G401 (cell line): ENCODE measurements around the gene NPBWR2. TPM values are rescaled to one million over a fixed set of nuclear protein-coding genes. Genes with fewer than 3 reads are reported as not detected.
A peak's percentile ranks its signal among the peaks of the same experiment; 100 is the strongest.
"Not testable (repeated sequence)": the region's sequence is repeated elsewhere in the genome, so short reads cannot be mapped to it uniquely, and the experiment has no call there.

Source experiments
- DNase-seq: peaks from one replicate; pipeline ENCODE4 v3.0.0-alpha.2; 2015; ENCODE audit warnings: low spot score
- in situ Hi-C: cut with HindIII; loops from 2 replicates; pipeline ENCODE4 v1.10.0; 2016; ENCODE audit warnings: low sequenced_read_pairs, mixed read lengths
- total RNA-seq: library from RNA; depleted of rRNA; stranded (reverse); fragments of >200 nt; shearing (Covaris generic); gene quantifications from 2 replicates; pipeline ENCODE4 v1.2.3, GENCODE V29; 2014

NPBWR2 gene
- total RNA-seq, 1 experiment from 2014 or later = not detected

GRCh38 chr20:64095455-64095854 is 11.9 kb downstream of the NPBWR2 start:
- no peak for DNase-seq
- in situ Hi-C loops = no loop called here

GRCh38 chr20:64093013-64093503 is 14.3 kb downstream of the NPBWR2 start:
- DNase-seq = peak; percentile 35
- in situ Hi-C loops = no loop called here

DNA sequence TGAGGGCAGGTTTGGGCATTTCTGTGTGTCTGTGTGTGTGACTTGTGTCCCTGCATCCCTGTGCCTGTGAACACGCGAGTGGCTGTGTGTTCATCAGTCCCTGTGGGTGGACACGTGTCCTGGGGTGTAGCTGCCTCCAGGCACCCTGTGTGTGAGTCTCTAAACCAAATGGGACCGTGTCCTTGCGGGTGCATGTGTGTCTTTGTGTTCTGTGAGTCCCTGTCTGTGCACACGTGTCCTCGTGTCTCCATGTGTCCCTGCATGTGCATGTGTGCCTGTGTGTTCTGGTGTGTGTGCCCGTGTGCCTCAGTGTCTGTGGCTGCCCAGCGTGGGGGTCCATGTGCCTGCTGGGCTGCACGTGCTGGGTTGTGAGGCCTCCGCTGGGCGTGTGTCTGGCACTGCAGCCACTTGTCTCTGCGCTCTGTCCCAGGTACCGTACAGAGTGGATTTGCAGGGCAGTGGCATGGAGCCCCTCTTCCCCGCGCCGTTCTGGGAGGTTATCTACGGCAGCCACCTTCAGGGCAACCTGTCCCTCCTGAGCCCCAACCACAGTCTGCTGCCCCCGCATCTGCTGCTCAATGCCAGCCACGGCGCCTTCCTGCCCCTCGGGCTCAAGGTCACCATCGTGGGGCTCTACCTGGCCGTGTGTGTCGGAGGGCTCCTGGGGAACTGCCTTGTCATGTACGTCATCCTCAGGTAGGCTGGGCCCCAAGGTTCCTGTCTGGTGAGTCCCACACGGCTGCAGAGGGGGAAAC is 14.9 kb downstream of the NPBWR2 start:
- DNase-seq = no peak
- in situ Hi-C loops = no loop called here

DNA sequence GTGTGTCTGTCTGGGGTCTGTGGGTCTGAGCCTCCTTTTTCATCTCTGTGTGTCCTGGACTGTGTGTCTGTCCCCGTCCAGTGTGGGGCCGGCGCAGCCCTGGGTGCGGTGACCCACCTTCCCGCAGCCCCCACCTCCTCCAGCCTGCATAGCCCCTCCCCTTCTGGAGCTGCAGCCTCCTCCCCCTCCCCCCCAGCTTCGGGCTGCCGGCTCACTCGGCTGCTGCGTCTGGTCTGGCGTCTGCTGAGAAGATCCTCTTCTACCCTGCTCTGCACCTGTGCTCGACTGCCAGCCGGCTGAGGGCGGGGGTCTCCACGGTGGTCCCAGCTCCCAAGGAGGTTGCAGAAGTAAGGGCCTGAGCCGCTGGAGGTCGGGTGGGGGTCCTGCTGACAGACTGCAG is 15.6 kb downstream of the NPBWR2 start:
- DNase-seq = peak; percentile 70
- in situ Hi-C loops = no loop called here

DNA sequence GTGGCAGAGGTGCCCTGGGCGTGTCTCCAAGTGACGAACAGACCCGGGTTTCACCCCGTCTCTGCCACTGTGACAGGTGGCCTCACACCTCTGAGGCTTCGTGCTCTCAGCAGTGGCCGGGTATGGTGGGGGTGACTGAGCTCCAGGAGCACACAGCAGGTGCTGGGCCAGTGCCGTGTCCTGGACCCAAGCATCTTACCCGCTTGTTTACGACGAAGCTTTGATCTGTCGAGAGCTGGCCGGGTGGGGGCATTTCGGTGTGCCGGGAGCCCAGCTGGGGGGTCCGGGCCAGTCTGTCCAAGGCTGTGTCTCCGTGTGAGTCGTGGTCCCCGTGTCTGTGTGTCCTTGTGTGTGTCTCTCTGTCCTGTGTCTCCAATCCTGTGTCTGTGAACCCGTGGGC is 16.0 kb downstream of the NPBWR2 start:
- in situ Hi-C loops = no loop called here

DNA sequence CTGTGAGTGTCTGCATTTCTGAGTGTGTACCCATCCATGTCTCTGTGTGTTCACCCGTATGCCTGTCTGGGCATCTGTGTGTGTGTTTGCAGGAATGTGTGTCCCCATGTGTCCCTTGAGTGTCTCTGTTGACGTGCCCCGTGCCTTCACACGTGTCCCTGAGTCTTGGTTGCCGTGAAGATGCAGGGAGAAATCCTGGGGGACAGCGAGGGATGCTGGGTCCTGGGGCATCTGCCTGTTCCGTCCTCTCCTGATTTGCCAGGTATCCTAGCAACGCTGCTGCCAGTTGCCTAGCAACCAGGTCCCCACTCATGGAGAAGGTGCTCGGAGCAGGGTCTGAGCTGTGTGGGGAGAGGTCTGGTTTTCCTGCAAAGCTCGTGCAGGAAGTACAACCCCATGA is 17.2 kb downstream of the NPBWR2 start:
- in situ Hi-C loops = no loop called here

More for the DNA sequence above, 16.0 kb downstream of the NPBWR2 start:
- no peak for DNase-seq

GRCh38 chr20:64088586-64088985 is 18.8 kb downstream of the NPBWR2 start:
- DNase-seq, in situ Hi-C loops: not testable (repeated sequence)

More for the DNA sequence above, 17.2 kb downstream of the NPBWR2 start:
- peak; percentile 96 for DNase-seq

GRCh38 chr20:64087226-64087825 is 20.0 kb downstream of the NPBWR2 start:
- in situ Hi-C loops, DNase-seq: not testable (repeated sequence)

- in situ Hi-C loops = no loop called here
- no peak for DNase-seq
Observed at GRCh38 chr20:64086801-64087200, 20.6 kb downstream of the NPBWR2 start.

- DNase-seq = no peak
- in situ Hi-C loops = no loop called here
Observed at GRCh38 chr20:64084685-64085152, 22.6 kb downstream of the NPBWR2 start.

- in situ Hi-C loops = no loop called here
- DNase-seq = peak; percentile 40
Observed at GRCh38 chr20:64083804-64084684, 23.3 kb downstream of the NPBWR2 start, which contains the start of gene LKAAEAR1. Gene LKAAEAR1, minus strand, starts transcription at chr20:64084398. Its CDS starts 179 bp downstream, at chr20:64084219.

GRCh38 chr20:64083378-64083803 is 24.0 kb downstream of the NPBWR2 start:
- in situ Hi-C loops = no loop called here
- peak; percentile 80 for DNase-seq

- no peak for DNase-seq
- in situ Hi-C loops = no loop called here
Observed at GRCh38 chr20:64082820-64083377, 24.5 kb downstream of the NPBWR2 start.

- in situ Hi-C loops = no loop called here
- DNase-seq = peak; percentile 33
Observed at GRCh38 chr20:64082126-64082731, 25.1 kb downstream of the NPBWR2 start.

- in situ Hi-C loops = no loop called here
- DNase-seq = no peak
Observed at GRCh38 chr20:64081624-64081964, 25.8 kb downstream of the NPBWR2 start.

DNA sequence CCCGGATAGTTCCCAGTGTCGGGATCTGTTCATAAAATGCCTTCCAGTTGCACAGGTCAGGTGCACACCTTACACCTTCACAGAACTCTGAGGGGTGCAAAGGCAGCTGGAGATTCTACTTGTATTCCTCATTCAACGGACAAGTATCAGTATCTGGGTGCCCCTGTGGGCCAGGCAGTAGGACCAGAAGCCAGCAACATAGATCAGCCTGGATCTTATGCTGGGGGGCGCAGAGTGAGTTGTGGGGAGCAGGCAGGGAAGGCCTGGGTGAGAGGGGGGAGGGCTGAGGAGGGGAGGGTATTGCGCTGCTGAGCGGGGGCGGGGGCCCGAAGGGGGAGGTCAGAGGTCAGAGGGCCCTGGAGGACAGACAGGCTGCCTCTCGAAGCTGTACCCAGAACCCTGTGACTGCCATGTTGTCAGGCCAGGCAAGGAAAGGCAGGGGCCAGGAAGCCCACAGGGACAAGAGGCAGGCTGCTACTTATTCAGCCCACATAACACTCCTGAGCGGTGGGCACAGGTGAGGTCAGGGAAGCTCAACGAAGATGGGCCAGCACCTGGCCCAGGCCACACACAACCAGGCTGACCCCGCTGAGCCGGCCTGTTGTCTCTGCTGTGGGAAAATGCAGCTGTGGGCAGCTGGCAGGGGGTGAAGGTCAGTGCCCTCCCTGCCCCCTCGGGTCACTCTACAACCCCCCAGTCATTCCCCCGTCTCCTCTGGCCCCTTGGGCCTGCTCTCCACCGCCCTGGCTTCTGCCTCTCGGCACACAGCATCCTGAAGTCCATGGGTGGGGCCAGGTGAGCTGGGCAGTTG is 26.3 kb downstream of the NPBWR2 start:
- in situ Hi-C loops = no loop called here
- DNase-seq = peak; percentile 38

DNA sequence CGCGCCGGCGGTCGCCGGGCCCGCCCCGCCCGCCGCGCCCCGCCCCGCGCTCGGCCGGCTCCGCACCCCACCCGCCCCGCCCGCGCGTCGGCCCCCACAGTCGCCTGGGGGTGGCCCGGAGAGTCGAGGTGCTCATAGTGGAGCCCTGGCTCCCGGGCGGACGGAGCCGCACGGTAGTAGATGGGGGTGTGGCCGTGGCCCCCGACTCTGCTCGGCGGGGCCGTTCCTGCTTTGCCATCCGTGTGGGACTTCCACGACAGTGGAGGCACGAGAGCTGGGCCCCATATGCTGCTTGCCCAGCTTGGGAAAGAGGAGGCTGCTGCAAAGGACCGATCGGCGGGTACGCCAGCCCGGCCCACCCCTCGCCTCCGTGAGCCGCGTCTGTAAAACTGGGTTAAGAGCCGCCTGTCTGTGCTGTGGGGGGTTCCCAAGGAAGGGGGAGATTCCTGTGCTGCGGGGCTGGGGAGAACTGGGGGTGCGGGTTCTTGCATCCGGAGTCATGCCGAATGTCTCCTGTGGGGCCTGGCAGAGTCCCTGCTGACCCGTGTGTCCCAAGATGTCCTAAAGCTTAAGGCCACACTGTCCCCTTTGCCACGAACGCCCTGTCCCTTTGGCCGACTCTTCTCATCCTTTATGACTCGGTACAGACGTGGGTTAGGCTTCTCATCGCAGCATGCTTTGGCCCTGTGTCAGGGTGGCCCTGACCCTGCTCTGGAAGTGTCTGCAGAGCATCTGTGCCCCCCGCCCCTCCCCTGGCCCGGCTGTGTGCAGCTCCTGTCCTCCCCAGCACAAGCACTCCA is 27.2 kb downstream of the NPBWR2 start, which contains the start of gene OPRL1:
Gene OPRL1, plus strand, starts transcription at position 70 of the 800 bp plus-strand sequence. CDS start 12,639 bp downstream, outside the sequence.
- in situ Hi-C loops = no loop called here
- peak; percentile 62 for DNase-seq
